ENCODE measurements around the gene ZC3H12D. TPM values are rescaled to one million over a fixed set of nuclear protein-coding genes. Genes with fewer than 3 reads are reported as not detected.

The ZC3H12D gene
- total and polyA plus RNA-seq, 2 of the 8 experiments (the other 6 are each of a cell fraction or from before 2014, with no cell fraction given), result 0.05 to 0.07 TPM

DNA sequence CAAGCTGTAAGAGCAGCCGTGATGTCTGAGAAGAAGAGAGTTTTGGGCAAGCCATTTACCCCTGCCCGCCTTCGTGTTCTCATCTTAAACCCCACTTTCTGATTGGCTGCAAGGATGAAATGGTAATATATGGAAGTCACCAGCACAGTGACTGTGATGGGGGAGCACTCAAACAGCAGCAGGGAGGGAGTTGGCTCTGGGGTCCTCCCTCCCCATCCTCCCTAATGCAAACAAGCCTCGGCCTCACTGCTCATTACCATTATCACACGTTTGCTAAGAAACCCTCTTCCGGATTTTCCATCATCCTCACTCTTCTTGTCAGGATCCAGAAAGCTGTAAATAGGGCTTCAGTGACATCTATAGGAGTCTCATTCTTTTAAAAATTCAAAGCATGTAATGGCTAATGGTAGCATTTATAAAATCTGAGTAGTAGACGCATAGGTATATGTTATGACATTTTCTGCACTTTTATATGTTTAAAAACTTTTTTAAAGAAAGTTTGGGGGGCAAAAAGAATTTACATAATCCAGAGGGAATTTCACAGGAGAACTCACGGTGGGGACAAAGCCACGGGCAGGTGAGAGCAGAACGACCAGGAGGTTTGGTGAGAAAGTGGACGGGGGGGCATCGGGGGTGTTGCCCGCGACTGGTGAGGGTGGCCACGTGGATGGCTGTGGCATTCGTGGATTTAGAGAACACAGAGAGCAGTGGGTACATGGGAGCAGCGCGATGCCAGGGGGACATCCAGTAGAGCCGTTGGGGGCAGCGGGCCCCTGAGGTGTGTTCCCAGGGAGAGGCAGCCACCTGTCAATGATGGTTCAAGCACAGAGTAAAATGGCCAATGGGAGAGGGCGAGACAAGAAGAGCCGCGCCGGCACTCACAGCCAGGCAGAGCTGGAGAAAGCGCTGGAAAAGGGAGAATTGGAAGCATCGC is 55.1 kb downstream of the ZC3H12D start (continued):
- no peak for TF ChIP-seq HDAC6 (IDR thresholded peaks at IDR 0.05; ENCODE audit: low read depth, low read length)
- TF ChIP-seq SAP30 (IDR thresholded peaks at IDR 0.05; ENCODE audit: insufficient read depth, insufficient replicate concordance, low read length), result no peak
- no peak for TF ChIP-seq POLR2AphosphoS5 (IDR thresholded peaks at IDR 0.05; ENCODE audit: low read depth, low read length)
- TF ChIP-seq CBX5 (IDR thresholded peaks at IDR 0.05; ENCODE audit: low read depth, low read length), result no peak
- TF ChIP-seq CEBPB (IDR thresholded peaks at IDR 0.05; ENCODE audit: low read depth, low read length), result no peak
- no peak for TF ChIP-seq TEAD4 (IDR thresholded peaks at IDR 0.05; ENCODE audit: low read depth, low read length)
- TF ChIP-seq, protein P1, sequence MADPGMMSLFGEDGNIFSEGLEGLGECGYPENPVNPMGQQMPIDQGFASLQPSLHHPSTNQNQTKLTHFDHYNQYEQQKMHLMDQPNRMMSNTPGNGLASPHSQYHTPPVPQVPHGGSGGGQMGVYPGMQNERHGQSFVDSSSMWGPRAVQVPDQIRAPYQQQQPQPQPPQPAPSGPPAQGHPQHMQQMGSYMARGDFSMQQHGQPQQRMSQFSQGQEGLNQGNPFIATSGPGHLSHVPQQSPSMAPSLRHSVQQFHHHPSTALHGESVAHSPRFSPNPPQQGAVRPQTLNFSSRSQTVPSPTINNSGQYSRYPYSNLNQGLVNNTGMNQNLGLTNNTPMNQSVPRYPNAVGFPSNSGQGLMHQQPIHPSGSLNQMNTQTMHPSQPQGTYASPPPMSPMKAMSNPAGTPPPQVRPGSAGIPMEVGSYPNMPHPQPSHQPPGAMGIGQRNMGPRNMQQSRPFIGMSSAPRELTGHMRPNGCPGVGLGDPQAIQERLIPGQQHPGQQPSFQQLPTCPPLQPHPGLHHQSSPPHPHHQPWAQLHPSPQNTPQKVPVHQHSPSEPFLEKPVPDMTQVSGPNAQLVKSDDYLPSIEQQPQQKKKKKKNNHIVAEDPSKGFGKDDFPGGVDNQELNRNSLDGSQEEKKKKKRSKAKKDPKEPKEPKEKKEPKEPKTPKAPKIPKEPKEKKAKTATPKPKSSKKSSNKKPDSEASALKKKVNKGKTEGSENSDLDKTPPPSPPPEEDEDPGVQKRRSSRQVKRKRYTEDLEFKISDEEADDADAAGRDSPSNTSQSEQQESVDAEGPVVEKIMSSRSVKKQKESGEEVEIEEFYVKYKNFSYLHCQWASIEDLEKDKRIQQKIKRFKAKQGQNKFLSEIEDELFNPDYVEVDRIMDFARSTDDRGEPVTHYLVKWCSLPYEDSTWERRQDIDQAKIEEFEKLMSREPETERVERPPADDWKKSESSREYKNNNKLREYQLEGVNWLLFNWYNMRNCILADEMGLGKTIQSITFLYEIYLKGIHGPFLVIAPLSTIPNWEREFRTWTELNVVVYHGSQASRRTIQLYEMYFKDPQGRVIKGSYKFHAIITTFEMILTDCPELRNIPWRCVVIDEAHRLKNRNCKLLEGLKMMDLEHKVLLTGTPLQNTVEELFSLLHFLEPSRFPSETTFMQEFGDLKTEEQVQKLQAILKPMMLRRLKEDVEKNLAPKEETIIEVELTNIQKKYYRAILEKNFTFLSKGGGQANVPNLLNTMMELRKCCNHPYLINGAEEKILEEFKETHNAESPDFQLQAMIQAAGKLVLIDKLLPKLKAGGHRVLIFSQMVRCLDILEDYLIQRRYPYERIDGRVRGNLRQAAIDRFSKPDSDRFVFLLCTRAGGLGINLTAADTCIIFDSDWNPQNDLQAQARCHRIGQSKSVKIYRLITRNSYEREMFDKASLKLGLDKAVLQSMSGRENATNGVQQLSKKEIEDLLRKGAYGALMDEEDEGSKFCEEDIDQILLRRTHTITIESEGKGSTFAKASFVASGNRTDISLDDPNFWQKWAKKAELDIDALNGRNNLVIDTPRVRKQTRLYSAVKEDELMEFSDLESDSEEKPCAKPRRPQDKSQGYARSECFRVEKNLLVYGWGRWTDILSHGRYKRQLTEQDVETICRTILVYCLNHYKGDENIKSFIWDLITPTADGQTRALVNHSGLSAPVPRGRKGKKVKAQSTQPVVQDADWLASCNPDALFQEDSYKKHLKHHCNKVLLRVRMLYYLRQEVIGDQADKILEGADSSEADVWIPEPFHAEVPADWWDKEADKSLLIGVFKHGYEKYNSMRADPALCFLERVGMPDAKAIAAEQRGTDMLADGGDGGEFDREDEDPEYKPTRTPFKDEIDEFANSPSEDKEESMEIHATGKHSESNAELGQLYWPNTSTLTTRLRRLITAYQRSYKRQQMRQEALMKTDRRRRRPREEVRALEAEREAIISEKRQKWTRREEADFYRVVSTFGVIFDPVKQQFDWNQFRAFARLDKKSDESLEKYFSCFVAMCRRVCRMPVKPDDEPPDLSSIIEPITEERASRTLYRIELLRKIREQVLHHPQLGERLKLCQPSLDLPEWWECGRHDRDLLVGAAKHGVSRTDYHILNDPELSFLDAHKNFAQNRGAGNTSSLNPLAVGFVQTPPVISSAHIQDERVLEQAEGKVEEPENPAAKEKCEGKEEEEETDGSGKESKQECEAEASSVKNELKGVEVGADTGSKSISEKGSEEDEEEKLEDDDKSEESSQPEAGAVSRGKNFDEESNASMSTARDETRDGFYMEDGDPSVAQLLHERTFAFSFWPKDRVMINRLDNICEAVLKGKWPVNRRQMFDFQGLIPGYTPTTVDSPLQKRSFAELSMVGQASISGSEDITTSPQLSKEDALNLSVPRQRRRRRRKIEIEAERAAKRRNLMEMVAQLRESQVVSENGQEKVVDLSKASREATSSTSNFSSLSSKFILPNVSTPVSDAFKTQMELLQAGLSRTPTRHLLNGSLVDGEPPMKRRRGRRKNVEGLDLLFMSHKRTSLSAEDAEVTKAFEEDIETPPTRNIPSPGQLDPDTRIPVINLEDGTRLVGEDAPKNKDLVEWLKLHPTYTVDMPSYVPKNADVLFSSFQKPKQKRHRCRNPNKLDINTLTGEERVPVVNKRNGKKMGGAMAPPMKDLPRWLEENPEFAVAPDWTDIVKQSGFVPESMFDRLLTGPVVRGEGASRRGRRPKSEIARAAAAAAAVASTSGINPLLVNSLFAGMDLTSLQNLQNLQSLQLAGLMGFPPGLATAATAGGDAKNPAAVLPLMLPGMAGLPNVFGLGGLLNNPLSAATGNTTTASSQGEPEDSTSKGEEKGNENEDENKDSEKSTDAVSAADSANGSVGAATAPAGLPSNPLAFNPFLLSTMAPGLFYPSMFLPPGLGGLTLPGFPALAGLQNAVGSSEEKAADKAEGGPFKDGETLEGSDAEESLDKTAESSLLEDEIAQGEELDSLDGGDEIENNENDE (IDR thresholded peaks at IDR 0.05; ENCODE audit: insufficient replicate concordance, low read length), result no peak
- TF ChIP-seq, protein P2, sequence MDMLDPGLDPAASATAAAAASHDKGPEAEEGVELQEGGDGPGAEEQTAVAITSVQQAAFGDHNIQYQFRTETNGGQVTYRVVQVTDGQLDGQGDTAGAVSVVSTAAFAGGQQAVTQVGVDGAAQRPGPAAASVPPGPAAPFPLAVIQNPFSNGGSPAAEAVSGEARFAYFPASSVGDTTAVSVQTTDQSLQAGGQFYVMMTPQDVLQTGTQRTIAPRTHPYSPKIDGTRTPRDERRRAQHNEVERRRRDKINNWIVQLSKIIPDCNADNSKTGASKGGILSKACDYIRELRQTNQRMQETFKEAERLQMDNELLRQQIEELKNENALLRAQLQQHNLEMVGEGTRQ (IDR thresholded peaks at IDR 0.05; ENCODE audit: low read length), result no peak
- no peak for TF ChIP-seq BCL11A (IDR thresholded peaks at IDR 0.05; ENCODE audit: low read depth in 2 of 2, low read length in 2 of 2)
